Liver (tissue), 9 donors: Measurements from ENCODE around the gene WIPF1. TPM values are rescaled to one million over a fixed set of nuclear protein-coding genes. Genes with fewer than 3 reads are reported as not detected.
A peak's percentile ranks its signal among the peaks of the same experiment; 100 is the strongest.

Experiments used
- DNase-seq: peaks from one replicate; pipeline ENCODE4 v3.0.0-alpha.2; 2017; ENCODE audit warnings: low spot score
- H3K27ac ChIP-seq, 2 donors: one replicate each; pipeline ENCODE4 v1.7.0; 2013; ENCODE audit warnings: inconsistent platforms in 2 of 2, low read length in 2 of 2, control low read depth in 1 of 2, low read depth in 1 of 2, mild to moderate bottlenecking in 1 of 2
- H3K27me3 ChIP-seq, 4 donors: one replicate each; pipeline versions ENCODE4 v1.6.1 to v1.7.0; 2013; ENCODE audit warnings: low read length in 3 of 4, inconsistent platforms in 1 of 4, mild to moderate bottlenecking in 1 of 4, moderate library complexity in 1 of 4; ENCODE audit not compliant: control insufficient read depth in 4 of 4, insufficient read depth in 4 of 4
- H3K36me3 ChIP-seq, 4 donors: one replicate each; pipeline versions ENCODE4 v1.6.1 to v1.7.0; 2013; ENCODE audit warnings: low read length in 3 of 4, mild to moderate bottlenecking in 3 of 4, low read depth in 1 of 4, moderate library complexity in 1 of 4; ENCODE audit not compliant: control insufficient read depth in 4 of 4, insufficient read depth in 3 of 4
- H3K4me1 ChIP-seq, 4 donors: one replicate each; pipeline versions ENCODE4 v1.6.1 to v1.7.0; 2013; ENCODE audit warnings: low read length in 3 of 4, mild to moderate bottlenecking in 3 of 4, moderate library complexity in 1 of 4; ENCODE audit not compliant: control insufficient read depth in 4 of 4, insufficient read depth in 4 of 4
- H3K4me3 ChIP-seq, 3 donors: one replicate each; pipeline versions ENCODE4 v1.6.1 to v1.7.0; 2013; ENCODE audit warnings: low read length in 3 of 3, control low read depth in 1 of 3, low read depth in 1 of 3, mild to moderate bottlenecking in 1 of 3
- H3K9ac ChIP-seq, 2 donors: one replicate each; pipeline ENCODE4 v1.7.0; 2013; ENCODE audit warnings: low read length in 2 of 2, mild to moderate bottlenecking in 2 of 2, moderate library complexity in 2 of 2, control low read depth in 1 of 2, low read depth in 1 of 2
- H3K9me3 ChIP-seq, 4 donors: one replicate each; pipeline versions ENCODE4 v1.6.1 to v1.7.0; 2013; ENCODE audit warnings: low read length in 3 of 4; ENCODE audit not compliant: control insufficient read depth in 4 of 4
- CTCF ChIP-seq: fragments of 150-350 bp; IDR thresholded peaks from 2 replicates; pipeline ENCODE4 v1.5.1; 2017; ENCODE audit warnings: improper control_type of control experiment, low read depth, low read length; ENCODE audit not compliant: missing input control
- EGR1 ChIP-seq, 2 donors: IDR thresholded peaks; 2 replicates each; pipeline ENCODE4 v1.6.1; 2016 to 2018; ENCODE audit warnings: antibody characterized with exemption in 2 of 2, low read depth in 2 of 2
- FOXA1 ChIP-seq: IDR thresholded peaks from 2 replicates; pipeline ENCODE4 v1.6.1; 2016; ENCODE audit warnings: antibody characterized with exemption
- FOXA2 ChIP-seq: IDR thresholded peaks from 2 replicates; pipeline ENCODE4 v1.6.1; 2016; ENCODE audit warnings: antibody characterized with exemption
- HNF4A ChIP-seq, 2 donors: conservative IDR thresholded peaks; 2 replicates each; pipeline ENCODE4 v1.6.1; 2016; ENCODE audit warnings: antibody characterized with exemption in 2 of 2, mild to moderate bottlenecking in 2 of 2
- HNF4G ChIP-seq: IDR thresholded peaks from 2 replicates; pipeline ENCODE4 v1.6.1; 2016; ENCODE audit warnings: antibody characterized with exemption
- NR2F2 ChIP-seq: IDR thresholded peaks from 2 replicates; pipeline ENCODE4 v1.6.1; 2016; ENCODE audit warnings: antibody characterized with exemption
- RAD21 ChIP-seq, 2 donors: IDR thresholded peaks; 2 replicates each; pipeline ENCODE4 v1.6.1; 2016; ENCODE audit warnings: antibody characterized with exemption in 2 of 2, mild to moderate bottlenecking in 2 of 2
- RXRA ChIP-seq, 2 donors: IDR thresholded peaks; 2 replicates each; pipeline ENCODE4 v1.6.1; 2017 to 2018; ENCODE audit warnings: antibody characterized with exemption in 2 of 2, mild to moderate bottlenecking in 1 of 2
- SP1 ChIP-seq: IDR thresholded peaks from 2 replicates; pipeline ENCODE4 v1.6.1; 2018; ENCODE audit warnings: antibody characterized with exemption, mild to moderate bottlenecking
- YY1 ChIP-seq: IDR thresholded peaks from 2 replicates; pipeline ENCODE4 v1.6.1; 2016; ENCODE audit warnings: antibody characterized with exemption, mild to moderate bottlenecking
- WGBS: extraction: QIAGEN DNeasy Blood & Tissue Kit; methylation state at CpG from one replicate; pipeline ENCODE4 v1.1.7; 2013; 5-methylcytosine and 5-hydroxymethylcytosine counted together
- polyA plus RNA-seq, 2 donors: library from polyadenylated mRNA; stranded (reverse) in 1 of 2; unstranded in 1 of 2; fragments of 200-250 nt in 1 of 2; fragments of >200 nt in 1 of 2; fragmentation: Nextera tagmentation in 1 of 2; extraction: Ambion mirVana in 1 of 2; gene quantifications; one replicate each; pipeline versions ENCODE4 v1.2.1 to v1.2.3, GENCODE V29; 2013 to 2015
- total RNA-seq, 2 donors: library from RNA; depleted of rRNA; stranded (reverse); fragments of >200 nt; gene quantifications; one replicate each; pipeline ENCODE4 v1.2.3, GENCODE V29; 2014
- TF ChIP-seq, protein P1 (sequence below): IDR thresholded peaks from 2 replicates; pipeline ENCODE4 v1.6.1; 2016; ENCODE audit warnings: antibody characterized with exemption
- TF ChIP-seq, protein P2 (sequence below): IDR thresholded peaks from 2 replicates; pipeline ENCODE4 v1.6.1; 2016; ENCODE audit warnings: antibody characterized with exemption, mild to moderate bottlenecking
- donor health status: healthy.
- donor health status: healthy.
- donor health status: healthy.
- donor health status: healthy.
- donor health status: healthy.

Gene WIPF1
- total and polyA plus RNA-seq, 4 donors, result 4.7 to 7.7 (median 6.3) TPM

GRCh38 chr2:174606336-174606735 lies 8.7 kb upstream of the WIPF1 start:
- Histone ChIP-seq H3K9ac (no peak overlapping the region), H3K27me3 (no peaks in the 10 kb centered on the region), H3K36me3 (no peaks in the 10 kb centered on the region), H3K27ac (no peak overlapping the region), H3K4me1 (peaks cover 0 to 6% (median 3%) of the 10 kb centered on the region in 4 donors), H3K4me3 (no peak overlapping the region), H3K9me3 (no peaks in the 10 kb centered on the region)
- DNase-seq, result no peak
- 62% methylated on average over 3 of the region's 3 CpGs for WGBS
- TF ChIP-seq RXRA (IDR thresholded peaks at IDR 0.05) (no peak), NR2F2 (no peak), FOXA1 (no peak), EGR1 (IDR thresholded peaks at IDR 0.05; ENCODE audit: low read depth in 2 of 2) (no peak), RAD21 (IDR thresholded peaks at IDR 0.05) (no peak), SP1 (no peak), HNF4G (no peak), YY1 (no peak), FOXA2 (no peak)
- TF ChIP-seq, protein P1, sequence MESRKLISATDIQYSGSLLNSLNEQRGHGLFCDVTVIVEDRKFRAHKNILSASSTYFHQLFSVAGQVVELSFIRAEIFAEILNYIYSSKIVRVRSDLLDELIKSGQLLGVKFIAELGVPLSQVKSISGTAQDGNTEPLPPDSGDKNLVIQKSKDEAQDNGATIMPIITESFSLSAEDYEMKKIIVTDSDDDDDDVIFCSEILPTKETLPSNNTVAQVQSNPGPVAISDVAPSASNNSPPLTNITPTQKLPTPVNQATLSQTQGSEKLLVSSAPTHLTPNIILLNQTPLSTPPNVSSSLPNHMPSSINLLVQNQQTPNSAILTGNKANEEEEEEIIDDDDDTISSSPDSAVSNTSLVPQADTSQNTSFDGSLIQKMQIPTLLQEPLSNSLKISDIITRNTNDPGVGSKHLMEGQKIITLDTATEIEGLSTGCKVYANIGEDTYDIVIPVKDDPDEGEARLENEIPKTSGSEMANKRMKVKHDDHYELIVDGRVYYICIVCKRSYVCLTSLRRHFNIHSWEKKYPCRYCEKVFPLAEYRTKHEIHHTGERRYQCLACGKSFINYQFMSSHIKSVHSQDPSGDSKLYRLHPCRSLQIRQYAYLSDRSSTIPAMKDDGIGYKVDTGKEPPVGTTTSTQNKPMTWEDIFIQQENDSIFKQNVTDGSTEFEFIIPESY, result no peak

DNA sequence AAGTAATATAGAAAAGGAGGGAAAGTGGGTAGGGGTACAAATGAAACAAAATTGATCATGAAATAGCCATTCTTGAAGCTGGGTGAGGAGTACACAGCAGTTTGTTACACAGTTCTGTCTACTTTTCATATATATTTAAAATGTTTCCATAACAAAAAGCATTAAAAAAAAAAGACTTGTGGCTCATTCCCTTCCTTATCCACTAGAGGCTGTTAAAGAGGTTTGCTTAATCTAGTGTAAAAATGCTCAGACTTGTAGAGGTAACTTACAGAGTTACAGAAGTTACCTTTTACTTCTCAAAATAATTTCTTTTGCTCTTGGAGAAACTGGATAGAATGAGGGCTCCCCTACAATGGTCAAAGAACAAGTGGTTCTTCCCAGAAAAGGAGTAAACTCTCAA lies 8.1 kb upstream of the WIPF1 start:
- Histone ChIP-seq H3K4me1 (peaks cover 0 to 2% (median 2%) of the 10 kb centered on the region in 4 donors), H3K27ac (no peak overlapping the region), H3K4me3 (no peak overlapping the region), H3K9me3 (no peaks in the 10 kb centered on the region), H3K36me3 (no peaks in the 10 kb centered on the region), H3K27me3 (no peaks in the 10 kb centered on the region), H3K9ac (no peak overlapping the region)
- TF ChIP-seq CTCF, result peak; percentile 31
- peak; percentile 49 to 62 for TF ChIP-seq RAD21 (IDR thresholded peaks at IDR 0.05)
- TF ChIP-seq, protein P1, result no peak
- no peak for DNase-seq

DNA sequence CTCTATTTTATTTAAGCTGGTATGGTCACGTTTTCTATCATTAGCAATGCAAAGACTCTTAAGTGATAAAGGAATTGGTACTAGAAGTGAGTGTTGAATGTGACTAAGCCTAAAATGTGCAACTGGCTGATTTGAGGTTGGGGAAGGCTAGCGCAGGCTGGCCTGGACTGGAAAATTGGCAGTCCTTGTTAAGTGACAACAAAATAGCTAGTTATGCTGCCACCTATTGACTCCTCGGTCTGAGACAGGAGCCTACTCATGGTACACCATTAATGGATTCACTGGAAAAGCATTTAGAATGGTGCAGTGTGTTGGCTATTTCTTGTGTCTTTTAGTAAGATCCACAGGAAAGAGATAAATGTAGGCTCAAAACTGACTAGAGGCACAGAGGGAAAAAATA lies 5.7 kb upstream of the WIPF1 start:
- no peak overlapping the region for H3K27ac ChIP-seq
- H3K4me1 ChIP-seq, result no peaks in the 10 kb centered on the region
- no peaks in the 10 kb centered on the region for H3K9me3 ChIP-seq
- WGBS, result 28% methylated on average over 3 of the region's 3 CpGs
- H3K4me3 ChIP-seq, result no peak overlapping the region
- no peaks in the 10 kb centered on the region for H3K36me3 ChIP-seq
- no peak overlapping the region for H3K9ac ChIP-seq
- H3K27me3 ChIP-seq, result no peaks in the 10 kb centered on the region
- no peak for DNase-seq
- TF ChIP-seq, protein P1, result no peak
- TF ChIP-seq CTCF, result peak; percentile 64
- peak in 1 of 2 donors; percentile 19 for TF ChIP-seq RXRA (IDR thresholded peaks at IDR 0.05)
- TF ChIP-seq RAD21 (IDR thresholded peaks at IDR 0.05), result peak; percentile 88 to 90
- peak; percentile 5 to 10 for TF ChIP-seq HNF4A (conservative IDR thresholded peaks at IDR 0.05)
- TF ChIP-seq YY1, result peak; percentile 80
- TF ChIP-seq FOXA1, result no peak
- TF ChIP-seq, protein P2, sequence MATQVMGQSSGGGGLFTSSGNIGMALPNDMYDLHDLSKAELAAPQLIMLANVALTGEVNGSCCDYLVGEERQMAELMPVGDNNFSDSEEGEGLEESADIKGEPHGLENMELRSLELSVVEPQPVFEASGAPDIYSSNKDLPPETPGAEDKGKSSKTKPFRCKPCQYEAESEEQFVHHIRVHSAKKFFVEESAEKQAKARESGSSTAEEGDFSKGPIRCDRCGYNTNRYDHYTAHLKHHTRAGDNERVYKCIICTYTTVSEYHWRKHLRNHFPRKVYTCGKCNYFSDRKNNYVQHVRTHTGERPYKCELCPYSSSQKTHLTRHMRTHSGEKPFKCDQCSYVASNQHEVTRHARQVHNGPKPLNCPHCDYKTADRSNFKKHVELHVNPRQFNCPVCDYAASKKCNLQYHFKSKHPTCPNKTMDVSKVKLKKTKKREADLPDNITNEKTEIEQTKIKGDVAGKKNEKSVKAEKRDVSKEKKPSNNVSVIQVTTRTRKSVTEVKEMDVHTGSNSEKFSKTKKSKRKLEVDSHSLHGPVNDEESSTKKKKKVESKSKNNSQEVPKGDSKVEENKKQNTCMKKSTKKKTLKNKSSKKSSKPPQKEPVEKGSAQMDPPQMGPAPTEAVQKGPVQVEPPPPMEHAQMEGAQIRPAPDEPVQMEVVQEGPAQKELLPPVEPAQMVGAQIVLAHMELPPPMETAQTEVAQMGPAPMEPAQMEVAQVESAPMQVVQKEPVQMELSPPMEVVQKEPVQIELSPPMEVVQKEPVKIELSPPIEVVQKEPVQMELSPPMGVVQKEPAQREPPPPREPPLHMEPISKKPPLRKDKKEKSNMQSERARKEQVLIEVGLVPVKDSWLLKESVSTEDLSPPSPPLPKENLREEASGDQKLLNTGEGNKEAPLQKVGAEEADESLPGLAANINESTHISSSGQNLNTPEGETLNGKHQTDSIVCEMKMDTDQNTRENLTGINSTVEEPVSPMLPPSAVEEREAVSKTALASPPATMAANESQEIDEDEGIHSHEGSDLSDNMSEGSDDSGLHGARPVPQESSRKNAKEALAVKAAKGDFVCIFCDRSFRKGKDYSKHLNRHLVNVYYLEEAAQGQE, result no peak
